Ramos (cell line): Measurements from ENCODE around the gene ZNF503.

Experiments
- in situ Hi-C: fragments of 300-500 bp; cut with MboI; formaldehyde crosslinking; loops from one replicate; pipeline ENCODE4 v1.14.3; 2022; ENCODE audit warnings: low sequenced_read_pairs; ENCODE audit not compliant: unreplicated experiment

ZNF503 gene

GRCh38 chr10:75401569-75402485, at the start of gene ZNF503:
TSS of gene ZNF503 (minus strand) at chr10:75401764. CDS start at chr10:75401419, 345 bp downstream.
- in situ Hi-C loops: no loop called here

- in situ Hi-C loops: no loop called here
Observed at GRCh38 chr10:75450644-75451640, 49.4 kb upstream of the ZNF503 start.

- in situ Hi-C loops: no loop called here
Observed at GRCh38 chr10:75450075-75450445, 48.5 kb upstream of the ZNF503 start.

GRCh38 chr10:75449382-75450074, 48.0 kb upstream of the ZNF503 start:
- in situ Hi-C loops: no loop called here

- in situ Hi-C loops: no loop called here
Observed at GRCh38 chr10:75448166-75448565, 46.6 kb upstream of the ZNF503 start.

GRCh38 chr10:75446508-75446907, 44.9 kb upstream of the ZNF503 start:
- in situ Hi-C loops: no loop called here

GRCh38 chr10:75444781-75445386, 43.3 kb upstream of the ZNF503 start:
- in situ Hi-C loops: no loop called here

- in situ Hi-C loops: no loop called here
Observed at GRCh38 chr10:75443362-75443761, 41.8 kb upstream of the ZNF503 start.

GRCh38 chr10:75441682-75442081, 40.1 kb upstream of the ZNF503 start:
- in situ Hi-C loops: no loop called here

- in situ Hi-C loops: no loop called here
Observed at GRCh38 chr10:75441196-75441595, 39.6 kb upstream of the ZNF503 start.

- in situ Hi-C loops: no loop called here
Observed at GRCh38 chr10:75440271-75440793, 38.8 kb upstream of the ZNF503 start.

- in situ Hi-C loops: no loop called here
Observed at GRCh38 chr10:75439811-75440210, 38.2 kb upstream of the ZNF503 start.

- in situ Hi-C loops: no loop called here
Observed at GRCh38 chr10:75438275-75438674, 36.7 kb upstream of the ZNF503 start.

GRCh38 chr10:75437693-75438092, 36.1 kb upstream of the ZNF503 start:
- in situ Hi-C loops: no loop called here

GRCh38 chr10:75436896-75437295, 35.3 kb upstream of the ZNF503 start:
- in situ Hi-C loops: no loop called here

- in situ Hi-C loops: no loop called here
Observed at GRCh38 chr10:75435291-75435690, 33.7 kb upstream of the ZNF503 start.

- in situ Hi-C loops: no loop called here
Observed at GRCh38 chr10:75434291-75434690, 32.7 kb upstream of the ZNF503 start.

GRCh38 chr10:75433216-75433615, 31.7 kb upstream of the ZNF503 start:
- in situ Hi-C loops: no loop called here

- in situ Hi-C loops: no loop called here
Observed at GRCh38 chr10:75432763-75433162, 31.2 kb upstream of the ZNF503 start.

GRCh38 chr10:75432176-75432575, 30.6 kb upstream of the ZNF503 start:
- in situ Hi-C loops: no loop called here
